Measurements from ENCODE around the gene SMARCD3. TPM values are rescaled to one million over a fixed set of nuclear protein-coding genes. Genes with fewer than 3 reads are reported as not detected.

The SMARCD3 gene
- polyA plus RNA-seq, 3 donors, result 104 to 183 (median 112) TPM

- no peaks in the 10 kb centered on the region for H3K9me3 ChIP-seq (replicated peaks in 1 of 2; ENCODE audit: control insufficient read depth in 1 of 2, insufficient read depth in 1 of 2, low read length in 2 of 2)
- intact Hi-C loops (cut with micrococcal nuclease), result no loop called here
- H3K4me1 Mint-ChIP-seq, result peaks cover 26% of the 10 kb centered on the region
- no peak overlapping the region for H3K27ac ChIP-seq (ENCODE audit: low read depth in 1 of 2, low read length in 2 of 2)
- peaks cover 61 to 70% of the 10 kb centered on the region in 2 donors for H3K36me3 Mint-ChIP-seq
- H3K79me2 ChIP-seq (ENCODE audit: insufficient read depth, low read length), result peaks cover 46% of the 10 kb centered on the region
- no peak overlapping the region for H3K4me3 Mint-ChIP-seq
- over 99% methylated on average over 13 of the region's 13 CpGs for WGBS (ENCODE audit: insufficient coverage)
- no peak overlapping the region for H3K9ac ChIP-seq (ENCODE audit: insufficient read depth, low read length, poor library complexity, severe bottlenecking)
- H2AFZ ChIP-seq (ENCODE audit: insufficient read depth, low read depth, low read length, poor library complexity, severe bottlenecking), result no peak overlapping the region
- peaks cover 0 to 3% (median 0%) of the 10 kb centered on the region in 7 donors for H3K9me3 Mint-ChIP-seq
- peaks cover 65 to 74% of the 10 kb centered on the region in 2 donors for H3K36me3 ChIP-seq (replicated peaks in 1 of 2; ENCODE audit: control insufficient read depth in 1 of 2, insufficient read depth in 2 of 2, low read length in 2 of 2)
- peaks cover 82% of the 10 kb centered on the region for H4K20me1 ChIP-seq (ENCODE audit: insufficient read depth, low read length)
- H3K4me2 ChIP-seq (replicated peaks; ENCODE audit: extremely low read depth, low read length, poor library complexity, severe bottlenecking), result no peak overlapping the region
- no peak for DNase-seq
- H3K27me3 ChIP-seq (ENCODE audit: control insufficient read depth in 2 of 2, insufficient read depth in 2 of 2, low read length in 2 of 2), result no peaks in the 10 kb centered on the region
- H3K4me1 ChIP-seq (ENCODE audit: control insufficient read depth in 1 of 2, insufficient read depth in 2 of 2, low read length in 2 of 2), result peaks cover 20 to 24% of the 10 kb centered on the region in 2 donors
- H3K4me3 ChIP-seq (replicated peaks in 1 of 3; ENCODE audit: low read depth in 2 of 3, low read length in 3 of 3), result no peak overlapping the region
- peak overlapping the region in 4 of 7 donors; percentile 11 to 47 (median 32) for H3K27ac Mint-ChIP-seq
- peaks cover under 1 to 3% (median 2%) of the 10 kb centered on the region in 3 donors for H3K27me3 Mint-ChIP-seq (ENCODE audit: low read depth in 3 of 3)
- no peak for TF ChIP-seq CTCF (IDR thresholded peaks at IDR 0.05)
These were observed 12.1 kb downstream of the SMARCD3 start for GRCh38 chr7:151236406-151236805.

- Histone ChIP-seq H3K27ac (ENCODE audit: low read depth in 1 of 2, low read length in 2 of 2) (no peak overlapping the region), H3K9me3 (replicated peaks in 1 of 2; ENCODE audit: control insufficient read depth in 1 of 2, insufficient read depth in 1 of 2, low read length in 2 of 2) (no peaks in the 10 kb centered on the region), H2AFZ (ENCODE audit: insufficient read depth, low read depth, low read length, poor library complexity, severe bottlenecking) (no peak overlapping the region), H3K4me1 (ENCODE audit: control insufficient read depth in 1 of 2, insufficient read depth in 2 of 2, low read length in 2 of 2) (peaks cover 20 to 24% of the 10 kb centered on the region in 2 donors), H3K4me3 (replicated peaks in 1 of 3; ENCODE audit: low read depth in 2 of 3, low read length in 3 of 3) (no peak overlapping the region), H3K4me2 (replicated peaks; ENCODE audit: extremely low read depth, low read length, poor library complexity, severe bottlenecking) (no peak overlapping the region), H3K79me2 (ENCODE audit: insufficient read depth, low read length) (peaks cover 46% of the 10 kb centered on the region), H3K36me3 (replicated peaks in 1 of 2; ENCODE audit: control insufficient read depth in 1 of 2, insufficient read depth in 2 of 2, low read length in 2 of 2) (peaks cover 54 to 62% of the 10 kb centered on the region in 2 donors), H4K20me1 (ENCODE audit: insufficient read depth, low read length) (peaks cover 70% of the 10 kb centered on the region), H3K9ac (ENCODE audit: insufficient read depth, low read length, poor library complexity, severe bottlenecking) (no peak overlapping the region), H3K27me3 (ENCODE audit: control insufficient read depth in 2 of 2, insufficient read depth in 2 of 2, low read length in 2 of 2) (no peaks in the 10 kb centered on the region)
- peaks cover 0 to 3% (median 0%) of the 10 kb centered on the region in 7 donors for H3K9me3 Mint-ChIP-seq
- peak overlapping the region in 2 of 7 donors; percentile 12 to 15 for H3K27ac Mint-ChIP-seq
- TF ChIP-seq CTCF (IDR thresholded peaks at IDR 0.05), result no peak
- H3K4me3 Mint-ChIP-seq, result no peak overlapping the region
- DNase-seq, result no peak
- H3K27me3 Mint-ChIP-seq (ENCODE audit: low read depth in 3 of 3), result peaks cover 0 to 3% (median 2%) of the 10 kb centered on the region in 3 donors
- H3K4me1 Mint-ChIP-seq, result peaks cover 26% of the 10 kb centered on the region
- peaks cover 50 to 59% of the 10 kb centered on the region in 2 donors for H3K36me3 Mint-ChIP-seq
- intact Hi-C loops (cut with micrococcal nuclease), result no loop called here
- 98% methylated on average over 24 of the region's 28 CpGs for WGBS (ENCODE audit: insufficient coverage)
These were observed 13.3 kb downstream of the SMARCD3 start for GRCh38 chr7:151235091-151235787.

All from CD14-positive monocyte (primary cell).